Measurements from ENCODE around the gene GPR34. TPM values are rescaled to one million over a fixed set of nuclear protein-coding genes. Genes with fewer than 3 reads are reported as not detected.
A peak's percentile ranks its signal among the peaks of the same experiment; 100 is the strongest.
"Not testable (repeated sequence)": the region's sequence is repeated elsewhere in the genome, so short reads cannot be mapped to it uniquely, and the experiment has no call there.

Gene GPR34
- total RNA-seq, 2 experiments from 2014 or later: 0.24 to 0.36 TPM

- Mint-ChIP-seq H3K27ac (no peak overlapping the region), H3K36me3 (peaks cover 10% of the 10 kb centered on the region), H3K4me1 (ENCODE audit: low read depth) (peaks cover 51% of the 10 kb centered on the region), H3K9me3 (no peaks in the 10 kb centered on the region), H3K4me3 (no peak overlapping the region), H3K27me3 (no peaks in the 10 kb centered on the region)
- CTCF ChIA-PET: no interaction called here
- POLR2A ChIA-PET: interaction anchor here (0.5 kb wide), 1 partner anchor 119 kb away, joined by 6 read pairs; no protein-coding TSS in a partner anchor
- DNase-seq: no peak
- intact Hi-C loops (cut with micrococcal nuclease): no loop called here
Observed at GRCh38 chrX:41671082-41671481, 17.7 kb upstream of the GPR34 start.

- CTCF ChIA-PET: no interaction called here
- Mint-ChIP-seq H3K9me3 (no peaks in the 10 kb centered on the region), H3K4me1 (ENCODE audit: low read depth) (peaks cover 44% of the 10 kb centered on the region), H3K27me3 (no peaks in the 10 kb centered on the region), H3K27ac (no peak overlapping the region), H3K4me3 (no peak overlapping the region), H3K36me3 (peaks cover 14% of the 10 kb centered on the region)
- intact Hi-C loops (cut with micrococcal nuclease): loop anchor here (1.0 kb wide), 1 partner anchor 62 kb away; no protein-coding TSS in a partner anchor
- POLR2A ChIA-PET: no interaction called here
- no peak for DNase-seq
Observed at GRCh38 chrX:41672643-41673042, 16.1 kb upstream of the GPR34 start.

- H3K4me3 Mint-ChIP-seq; CTCF ChIA-PET; DNase-seq; H3K27ac Mint-ChIP-seq; H3K36me3 Mint-ChIP-seq; POLR2A ChIA-PET; H3K27me3 Mint-ChIP-seq; H3K9me3 Mint-ChIP-seq; intact Hi-C loops (cut with micrococcal nuclease): not testable (repeated sequence)
- H3K4me1 Mint-ChIP-seq (ENCODE audit: low read depth): peaks cover 22% of the 10 kb centered on the region
Observed at GRCh38 chrX:41676361-41676760, 12.4 kb upstream of the GPR34 start.

- Mint-ChIP-seq H3K4me1 (ENCODE audit: low read depth) (peaks cover 15% of the 10 kb centered on the region), H3K9me3 (no peaks in the 10 kb centered on the region), H3K27ac (no peak overlapping the region), H3K27me3 (no peaks in the 10 kb centered on the region), H3K36me3 (peaks cover 8% of the 10 kb centered on the region), H3K4me3 (no peak overlapping the region)
- POLR2A ChIA-PET: no interaction called here
- no peak for DNase-seq
- CTCF ChIA-PET: no interaction called here
- intact Hi-C loops (cut with micrococcal nuclease): no loop called here
Observed at GRCh38 chrX:41677183-41678060, 11.4 kb upstream of the GPR34 start.

GRCh38 chrX:41684138-41684537, 4.6 kb upstream of the GPR34 start:
- Mint-ChIP-seq H3K9me3 (no peaks in the 10 kb centered on the region), H3K27ac (no peak overlapping the region), H3K4me3 (no peak overlapping the region), H3K36me3 (no peaks in the 10 kb centered on the region), H3K4me1 (ENCODE audit: low read depth) (peaks cover 19% of the 10 kb centered on the region), H3K27me3 (no peaks in the 10 kb centered on the region)
- no peak for DNase-seq
- intact Hi-C loops (cut with micrococcal nuclease): no loop called here
- POLR2A ChIA-PET: no interaction called here
- CTCF ChIA-PET: no interaction called here

- Mint-ChIP-seq H3K4me3 (no peak overlapping the region), H3K9me3 (no peaks in the 10 kb centered on the region), H3K36me3 (no peaks in the 10 kb centered on the region), H3K27me3 (no peaks in the 10 kb centered on the region), H3K4me1 (ENCODE audit: low read depth) (peaks cover 22% of the 10 kb centered on the region), H3K27ac (no peak overlapping the region)
- ChIA-PET CTCF (no interaction called here), POLR2A (no interaction called here)
- intact Hi-C loops (cut with micrococcal nuclease): loop anchor here (5.0 kb wide), 1 partner anchor 37 kb away; the partner anchor contains the start of gene GPR82
- DNase-seq: no peak
Observed at GRCh38 chrX:41684940-41685339, 3.8 kb upstream of the GPR34 start.

GRCh38 chrX:41686788-41687187, 2.0 kb upstream of the GPR34 start:
- no peak for DNase-seq
- Mint-ChIP-seq H3K4me1 (ENCODE audit: low read depth) (peaks cover 22% of the 10 kb centered on the region), H3K27me3 (no peaks in the 10 kb centered on the region), H3K4me3 (no peak overlapping the region), H3K36me3 (no peaks in the 10 kb centered on the region), H3K27ac (no peak overlapping the region), H3K9me3 (no peaks in the 10 kb centered on the region)
- POLR2A ChIA-PET: no interaction called here
- intact Hi-C loops (cut with micrococcal nuclease): loop anchor here (5.0 kb wide), 1 partner anchor 36 kb away; the partner anchor contains the start of gene GPR82
- CTCF ChIA-PET: no interaction called here

- ChIA-PET CTCF (interaction anchor here (0.6 kb wide), 1 partner anchor 94 kb away, joined by 3 read pairs; no protein-coding TSS in a partner anchor), POLR2A (no interaction called here)
- H3K4me3 Mint-ChIP-seq: no peak overlapping the region
- no peak for DNase-seq
- H3K4me1 Mint-ChIP-seq (ENCODE audit: low read depth): peaks cover 30% of the 10 kb centered on the region
- H3K36me3 Mint-ChIP-seq: no peaks in the 10 kb centered on the region
- no peak overlapping the region for H3K27ac Mint-ChIP-seq
- H3K9me3 Mint-ChIP-seq: no peaks in the 10 kb centered on the region
- no peaks in the 10 kb centered on the region for H3K27me3 Mint-ChIP-seq
- intact Hi-C loops (cut with micrococcal nuclease): loop anchor here (5.0 kb wide), 1 partner anchor 34 kb away; the partner anchor contains the start of gene GPR82
Observed at GRCh38 chrX:41688156-41688555, 617 bp upstream of the GPR34 start.

- Mint-ChIP-seq H3K9me3 (no peaks in the 10 kb centered on the region), H3K27ac (no peak overlapping the region), H3K27me3 (no peaks in the 10 kb centered on the region), H3K4me1 (ENCODE audit: low read depth) (peaks cover 40% of the 10 kb centered on the region), H3K4me3 (no peak overlapping the region), H3K36me3 (no peaks in the 10 kb centered on the region)
- CTCF ChIA-PET: no interaction called here
- intact Hi-C loops (cut with micrococcal nuclease): loop anchor here (5.0 kb wide), 1 partner anchor 33 kb away; the partner anchor contains the start of gene GPR82
- POLR2A ChIA-PET: no interaction called here
- no peak for DNase-seq
Observed at GRCh38 chrX:41689711-41690110, 938 bp downstream of the GPR34 start.

GRCh38 chrX:41692162-41692749, 3.5 kb downstream of the GPR34 start:
- DNase-seq: no peak
- CTCF ChIA-PET: no interaction called here
- Mint-ChIP-seq H3K4me1 (ENCODE audit: low read depth) (peaks cover 40% of the 10 kb centered on the region), H3K4me3 (no peak overlapping the region), H3K9me3 (no peaks in the 10 kb centered on the region), H3K36me3 (peaks cover 6% of the 10 kb centered on the region), H3K27ac (no peak overlapping the region), H3K27me3 (no peaks in the 10 kb centered on the region)
- POLR2A ChIA-PET: no interaction called here
- intact Hi-C loops (cut with micrococcal nuclease): no loop called here

GRCh38 chrX:41693024-41693423, 4.3 kb downstream of the GPR34 start:
- POLR2A ChIA-PET: no interaction called here
- Mint-ChIP-seq H3K4me3 (no peak overlapping the region), H3K27ac (no peak overlapping the region), H3K36me3 (peaks cover 7% of the 10 kb centered on the region), H3K4me1 (ENCODE audit: low read depth) (peaks cover 37% of the 10 kb centered on the region), H3K27me3 (no peaks in the 10 kb centered on the region), H3K9me3 (no peaks in the 10 kb centered on the region)
- CTCF ChIA-PET: no interaction called here
- intact Hi-C loops (cut with micrococcal nuclease): no loop called here
- DNase-seq: no peak

GRCh38 chrX:41695426-41695825, 6.7 kb downstream of the GPR34 start:
- peaks cover 7% of the 10 kb centered on the region for H3K36me3 Mint-ChIP-seq
- intact Hi-C loops (cut with micrococcal nuclease): no loop called here
- no peaks in the 10 kb centered on the region for H3K9me3 Mint-ChIP-seq
- no peaks in the 10 kb centered on the region for H3K27me3 Mint-ChIP-seq
- peaks cover 26% of the 10 kb centered on the region for H3K4me1 Mint-ChIP-seq (ENCODE audit: low read depth)
- POLR2A ChIA-PET: no interaction called here
- no peak overlapping the region for H3K4me3 Mint-ChIP-seq
- no peak overlapping the region for H3K27ac Mint-ChIP-seq
- DNase-seq: peak; percentile 54
- CTCF ChIA-PET: no interaction called here

Data from activated CD4-positive, alpha-beta memory T cell treated with anti-CD3 and anti-CD28 coated beads for 36 hours (primary cell).